PFSK-1 (cell line): Measurements from ENCODE around the gene SPTAN1.

ENCODE experiments used
- POLR2AphosphoS5 ChIP-seq: IDR thresholded peaks from 2 replicates; pipeline ENCODE4 v1.6.1; 2012; ENCODE audit warnings: low read depth, mild to moderate bottlenecking, control low read depth, low read length, moderate library complexity
- REST ChIP-seq, 2 experiments: IDR thresholded peaks; 2 replicates each; pipeline versions ENCODE4 v1.6.1 to v1.8.0; 2011 to 2012; ENCODE audit warnings: low read depth in 2 of 2, low read length in 2 of 2, control low read depth in 1 of 2, inconsistent platforms in 1 of 2, mild to moderate bottlenecking in 1 of 2, moderate library complexity in 1 of 2; ENCODE audit not compliant: insufficient read depth in 1 of 2

DNA sequence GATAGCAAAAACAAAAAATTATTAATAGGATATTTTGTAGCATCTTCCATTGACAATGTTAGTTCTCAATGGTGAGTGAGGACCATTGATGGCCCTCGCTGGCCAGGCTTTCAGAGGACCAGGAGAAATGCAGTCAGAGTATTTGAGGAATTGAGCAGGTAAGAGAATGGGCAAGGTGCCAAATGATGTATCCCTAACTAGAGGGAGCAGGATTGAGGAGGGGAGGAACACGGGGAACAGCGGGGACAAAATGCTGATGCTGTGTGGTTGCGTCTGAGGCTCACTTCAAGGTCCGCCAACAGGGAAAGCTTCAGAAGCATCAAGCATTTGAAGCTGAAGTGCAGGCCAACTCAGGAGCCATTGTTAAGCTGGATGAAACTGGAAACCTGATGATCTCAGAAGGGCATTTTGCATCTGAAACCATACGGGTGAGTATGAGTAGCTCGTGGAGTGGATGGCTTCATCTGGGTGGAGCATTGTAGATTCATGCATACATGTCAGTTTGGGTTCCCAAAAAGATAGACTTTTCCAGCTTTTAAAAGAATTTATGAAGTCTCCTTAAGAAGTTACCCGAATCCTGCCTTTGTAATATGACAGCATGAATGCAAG, 16.2 kb downstream of the SPTAN1 start:
- no peak for TF ChIP-seq POLR2AphosphoS5
- no peak for TF ChIP-seq REST (IDR thresholded peaks at IDR 0.05; ENCODE audit: insufficient read depth in 1 of 2, low read depth in 2 of 2, low read length in 2 of 2)
